Bronchial epithelial cell (primary cell): Measurements from ENCODE around the gene IPO13. TPM values are rescaled to one million over a fixed set of nuclear protein-coding genes. Genes with fewer than 3 reads are reported as not detected.

Source experiments
- DNase-seq: peaks from one replicate; pipeline ENCODE4 v3.0.0-alpha.2; 2010; ENCODE audit warnings: low read depth
- FAIRE-seq: peaks from 2 replicates; lab custom pipeline; 2011; peaks lifted over from hg19 to GRCh38; lab: Jason Lieb, UNC
- H3K27me3 ChIP-seq: 2 replicates; pipeline ENCODE4 v1.5.1; 2011; ENCODE audit warnings: low read length; ENCODE audit not compliant: control insufficient read depth, insufficient read depth
- H3K36me3 ChIP-seq: 2 replicates; pipeline ENCODE4 v1.5.1; 2011; ENCODE audit warnings: low read length; ENCODE audit not compliant: control insufficient read depth, insufficient read depth
- H3K4me3 ChIP-seq: 2 replicates; pipeline ENCODE4 v1.5.1; 2011; ENCODE audit warnings: mild to moderate bottlenecking, low read depth, low read length, control low read depth
- CTCF ChIP-seq: IDR thresholded peaks from 2 replicates; pipeline ENCODE4 v1.5.1; 2011; ENCODE audit warnings: mild to moderate bottlenecking, moderate library complexity, low read length, control low read depth, inconsistent platforms; ENCODE audit not compliant: insufficient read depth, severe bottlenecking
- total RNA-seq: library from RNA; depleted of rRNA; stranded (reverse); fragments of >200 nt; gene quantifications from 2 replicates; pipeline ENCODE4 v1.2.1, GENCODE V29; 2014

The IPO13 gene
- total RNA-seq, 1 donor from 2014 or later = 13.2 TPM

GRCh38 chr1:44000122-44000665 is 53.4 kb downstream of the IPO13 start:
- DNase-seq = no peak

GRCh38 chr1:44002165-44002564 is 55.4 kb downstream of the IPO13 start:
- H3K27me3 ChIP-seq = no peaks in the 10 kb centered on the region
- no peak for TF ChIP-seq CTCF
- FAIRE-seq = no peak

More at GRCh38 chr1:44000122-44000665, 53.4 kb downstream of the IPO13 start:
- Histone ChIP-seq H3K4me3 (no peak overlapping the region), H3K27me3 (no peaks in the 10 kb centered on the region), H3K36me3 (peaks cover 39% of the 10 kb centered on the region)
- TF ChIP-seq CTCF = no peak
- FAIRE-seq = no peak

GRCh38 chr1:44002606-44003157 is 55.9 kb downstream of the IPO13 start:
- no peaks in the 10 kb centered on the region for H3K27me3 ChIP-seq
- no peak for DNase-seq
- TF ChIP-seq CTCF = no peak
- peaks cover 39% of the 10 kb centered on the region for H3K36me3 ChIP-seq
- no peak for FAIRE-seq
- no peak overlapping the region for H3K4me3 ChIP-seq

More at GRCh38 chr1:44002165-44002564, 55.4 kb downstream of the IPO13 start:
- DNase-seq = no peak
- H3K4me3 ChIP-seq = no peak overlapping the region
- peaks cover 38% of the 10 kb centered on the region for H3K36me3 ChIP-seq

GRCh38 chr1:44008259-44008658 is 61.5 kb downstream of the IPO13 start:
- Histone ChIP-seq H3K4me3 (no peak overlapping the region), H3K27me3 (no peaks in the 10 kb centered on the region), H3K36me3 (peaks cover 15% of the 10 kb centered on the region)
- no peak for FAIRE-seq
- no peak for DNase-seq
- TF ChIP-seq CTCF = no peak

- no peak for TF ChIP-seq CTCF
- FAIRE-seq = no peak
These were observed 64.3 kb downstream of the IPO13 start for GRCh38 chr1:44010935-44011471.

More at GRCh38 chr1:44010935-44011471, 64.3 kb downstream of the IPO13 start:
- Histone ChIP-seq H3K4me3 (no peak overlapping the region), H3K36me3 (peaks cover 10% of the 10 kb centered on the region), H3K27me3 (no peaks in the 10 kb centered on the region)
- no peak for DNase-seq
